Hypothalamus (tissue), 51 donors: ENCODE results near the gene EIF3D.

ENCODE experiments used
- DNase-seq, 51 donors: peaks; one replicate each; lab custom pipeline; 2025; lab: John Stamatoyannopoulos, UW

The EIF3D gene, protein sequence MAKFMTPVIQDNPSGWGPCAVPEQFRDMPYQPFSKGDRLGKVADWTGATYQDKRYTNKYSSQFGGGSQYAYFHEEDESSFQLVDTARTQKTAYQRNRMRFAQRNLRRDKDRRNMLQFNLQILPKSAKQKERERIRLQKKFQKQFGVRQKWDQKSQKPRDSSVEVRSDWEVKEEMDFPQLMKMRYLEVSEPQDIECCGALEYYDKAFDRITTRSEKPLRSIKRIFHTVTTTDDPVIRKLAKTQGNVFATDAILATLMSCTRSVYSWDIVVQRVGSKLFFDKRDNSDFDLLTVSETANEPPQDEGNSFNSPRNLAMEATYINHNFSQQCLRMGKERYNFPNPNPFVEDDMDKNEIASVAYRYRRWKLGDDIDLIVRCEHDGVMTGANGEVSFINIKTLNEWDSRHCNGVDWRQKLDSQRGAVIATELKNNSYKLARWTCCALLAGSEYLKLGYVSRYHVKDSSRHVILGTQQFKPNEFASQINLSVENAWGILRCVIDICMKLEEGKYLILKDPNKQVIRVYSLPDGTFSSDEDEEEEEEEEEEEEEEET

DNA sequence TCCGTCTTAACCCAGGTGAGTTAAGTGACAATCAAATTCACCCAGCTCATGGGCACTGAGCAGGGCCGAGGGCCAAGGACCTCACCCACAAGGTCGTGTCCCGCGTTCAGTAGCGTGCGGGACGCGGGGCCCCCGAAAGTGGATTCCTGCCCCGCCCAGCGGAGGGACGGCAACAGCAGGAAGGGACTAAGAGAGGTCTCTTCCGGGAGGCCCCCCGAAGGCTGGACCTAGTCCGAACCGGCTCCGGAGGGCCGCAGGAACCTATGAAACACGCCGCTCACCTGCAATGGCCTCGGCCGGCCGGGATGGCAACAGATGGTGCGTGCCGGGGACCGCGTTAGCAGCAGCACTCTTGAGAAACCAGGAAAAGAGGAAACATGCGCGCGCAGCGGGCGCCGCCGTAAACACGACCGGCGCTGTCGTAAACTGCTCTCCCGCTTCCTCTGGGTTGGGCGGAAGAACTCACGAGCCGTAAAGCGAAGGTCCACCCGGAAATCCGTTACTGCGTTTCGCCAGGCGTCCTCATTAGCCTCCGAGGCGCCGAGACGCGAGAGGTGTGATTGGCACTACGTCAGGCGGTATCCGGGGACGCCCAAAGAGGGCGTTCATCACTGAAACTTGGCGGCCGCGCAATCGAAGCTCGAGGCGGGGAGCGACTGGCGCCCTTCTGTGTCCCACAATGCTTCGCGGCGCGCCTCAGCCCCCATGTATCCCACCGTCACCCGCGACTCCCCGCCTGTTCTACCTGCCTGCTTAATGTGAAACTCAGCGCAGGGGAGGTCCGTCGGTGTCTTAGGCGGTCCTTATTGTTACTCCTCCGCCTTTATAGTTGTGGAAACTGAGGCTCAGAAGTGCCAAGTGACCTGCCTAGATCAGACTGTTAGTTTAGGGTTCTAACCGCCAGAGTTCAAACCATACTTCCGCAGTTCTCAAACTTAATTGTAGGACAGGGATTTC lies at the start of gene EIF3D:
EIF3D (minus strand) TSS at position 372 of the 957 bp plus-strand sequence. CDS start 3,045 bp downstream, outside the sequence.
- peak; percentile 84 to 99 (median 96) for DNase-seq

DNA sequence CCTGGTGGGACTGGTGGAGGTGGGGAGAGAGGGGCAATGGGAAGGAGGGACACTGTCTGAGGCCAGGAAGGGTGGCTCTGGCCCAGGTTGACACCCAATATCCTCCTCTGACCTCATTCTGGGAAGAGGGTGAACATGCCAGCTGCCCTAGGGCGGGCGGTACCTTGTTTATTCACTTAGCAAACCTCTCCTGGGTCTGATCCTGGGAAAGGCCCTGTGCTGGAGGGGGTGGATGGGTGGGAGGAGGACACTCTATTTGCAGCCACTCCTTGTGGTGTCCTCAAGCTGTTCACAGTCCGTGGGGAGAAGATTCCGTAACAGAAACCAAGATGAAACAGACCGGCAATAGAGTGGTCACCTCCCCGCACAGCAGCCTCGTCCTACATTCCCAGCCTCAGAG lies 49.7 kb upstream of the EIF3D start:
- DNase-seq = no peak

DNA sequence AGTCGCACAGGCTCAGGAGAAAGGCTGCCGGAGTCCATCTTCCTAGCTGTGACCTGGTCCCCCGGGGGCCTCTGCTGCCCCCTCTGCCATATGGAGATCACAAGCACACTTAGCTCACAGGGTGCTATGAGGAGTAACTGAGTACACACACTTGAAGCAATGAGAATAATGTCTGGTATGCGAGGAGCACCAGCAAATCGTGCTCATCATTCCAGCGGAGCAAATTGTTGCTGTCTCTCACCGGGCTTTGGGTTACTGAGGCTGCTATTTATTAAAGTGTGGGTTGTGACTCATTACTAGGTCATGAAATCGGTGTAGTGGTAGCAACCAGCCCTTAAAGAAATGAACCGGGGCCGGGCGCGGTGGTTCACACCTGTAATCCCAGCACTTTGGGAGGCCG lies 48.1 kb upstream of the EIF3D start:
- no peak for DNase-seq

DNA sequence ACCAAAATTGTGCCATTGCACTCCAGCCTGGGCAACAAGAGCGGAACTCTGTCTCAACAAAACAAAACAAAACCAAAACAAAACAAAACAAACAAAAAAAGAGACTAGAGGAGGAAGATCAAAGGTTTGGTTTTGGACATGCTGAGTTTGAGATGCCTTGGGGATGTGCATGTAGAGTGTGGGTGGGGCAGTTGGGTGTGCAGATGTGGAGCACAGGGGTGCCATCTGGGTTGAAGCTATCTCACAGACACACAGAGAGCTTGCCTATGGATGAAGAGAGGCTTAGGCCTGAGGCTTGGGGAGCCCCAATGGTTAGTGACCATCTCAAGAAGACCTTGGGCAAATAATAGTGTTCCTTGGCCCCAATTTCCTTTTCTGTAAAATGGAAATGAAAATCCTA lies 45.8 kb upstream of the EIF3D start:
- no peak for DNase-seq

DNA sequence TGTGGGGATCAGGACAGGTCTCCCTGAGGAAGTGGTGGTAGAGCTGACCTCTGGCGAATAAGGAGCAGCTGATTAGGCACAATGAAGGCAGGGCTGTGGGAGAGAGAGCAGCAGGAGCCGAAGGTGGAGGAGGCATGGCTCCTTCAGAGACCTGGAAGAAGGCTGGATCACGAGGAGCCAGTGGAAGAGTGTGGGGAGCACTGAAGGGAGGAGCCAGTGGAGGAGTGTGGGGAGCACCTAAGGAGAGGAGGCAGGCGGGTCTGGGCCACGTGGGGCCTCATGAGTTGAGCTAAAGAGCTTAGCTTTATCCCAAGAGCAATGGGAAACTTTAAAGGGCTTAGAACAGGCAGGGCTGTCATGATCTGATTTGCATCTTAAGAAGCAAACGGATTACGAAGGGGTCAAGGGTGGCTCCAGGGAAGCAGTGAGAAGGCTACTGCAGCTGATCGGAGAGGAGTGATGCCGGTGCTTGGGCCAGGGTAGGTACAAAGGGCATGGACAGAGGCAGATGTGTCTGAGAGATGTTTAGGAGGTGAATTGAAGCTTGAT lies 44.9 kb upstream of the EIF3D start:
- no peak for DNase-seq

DNA sequence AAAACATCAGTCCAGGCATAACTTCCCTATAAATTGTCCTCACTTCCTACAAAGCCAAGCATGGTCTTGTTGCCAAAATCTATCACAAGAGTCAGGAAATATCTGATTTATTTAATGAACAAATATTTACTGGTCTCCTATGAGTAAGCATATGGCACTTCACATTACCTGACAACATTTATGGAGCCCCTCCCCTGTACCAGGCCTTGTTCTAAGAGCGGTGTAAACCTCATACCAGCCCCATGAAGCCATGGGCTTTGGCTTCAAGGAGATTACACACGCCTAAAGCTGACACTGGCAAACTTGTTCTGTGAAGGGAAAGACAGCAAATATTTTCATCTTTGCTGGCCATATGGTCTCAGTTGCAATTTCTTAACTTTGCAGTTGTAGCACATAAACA lies 43.0 kb upstream of the EIF3D start:
- no peak for DNase-seq

DNA sequence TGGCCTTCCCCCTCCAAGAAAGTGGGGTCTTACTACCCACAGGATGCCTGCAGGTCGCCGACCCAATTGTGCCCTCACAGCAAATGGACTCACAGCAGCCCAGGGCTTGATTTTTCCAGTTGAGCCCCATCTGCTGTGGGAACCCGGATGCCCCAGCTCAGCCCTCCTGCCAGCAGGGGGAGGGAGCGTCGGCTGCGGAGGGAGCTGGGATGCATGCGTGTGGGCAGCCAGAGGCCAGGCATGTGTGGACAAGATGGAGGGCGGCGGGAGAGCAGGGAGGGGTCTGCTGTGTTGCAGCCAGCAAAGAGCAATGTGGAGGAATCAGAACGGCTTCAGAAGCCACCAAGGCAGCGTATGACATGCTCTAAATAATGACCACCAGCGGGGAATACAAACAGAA lies 41.0 kb upstream of the EIF3D start:
- peak in 2 of 51 donors; percentile 7 to 11 for DNase-seq

DNA sequence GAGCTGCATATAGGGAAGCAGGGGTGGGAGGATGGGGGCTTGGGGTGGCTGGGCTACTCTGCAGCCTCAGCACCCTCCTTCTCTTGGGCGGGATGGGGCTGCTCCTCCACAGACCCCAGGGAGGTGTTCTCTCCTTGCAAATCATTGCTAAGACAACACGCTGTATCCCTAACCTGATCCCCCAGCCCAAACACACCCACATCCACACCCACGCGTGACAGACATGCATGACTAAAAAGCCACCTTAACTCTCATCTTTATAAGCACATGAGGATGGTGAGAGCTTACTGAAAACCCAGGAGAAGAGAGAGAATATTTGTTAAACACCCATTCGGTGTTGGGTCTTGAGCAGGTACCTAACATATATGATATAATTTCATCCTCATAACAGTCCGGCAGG lies 39.9 kb upstream of the EIF3D start:
- DNase-seq = peak in 1 of 51 donors; percentile 9

DNA sequence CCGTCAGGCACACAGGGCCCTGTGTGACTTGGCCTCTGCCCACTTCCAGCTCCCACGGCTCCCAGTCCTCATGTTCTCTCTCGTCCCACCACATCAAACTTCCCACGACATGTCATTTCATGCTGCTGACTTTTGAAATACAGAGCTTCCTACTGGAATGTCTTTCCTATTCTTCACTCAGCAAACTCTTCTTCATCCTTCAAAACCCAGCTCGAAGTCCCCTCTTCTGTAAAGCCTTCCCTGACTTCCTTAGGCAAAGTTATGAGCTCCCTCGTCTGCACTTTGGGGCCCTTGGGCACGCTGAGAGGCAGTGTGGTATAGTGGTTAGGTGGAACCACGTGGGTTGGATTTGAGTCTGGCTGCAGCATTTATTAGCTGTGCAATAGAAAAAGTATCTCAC lies 37.8 kb upstream of the EIF3D start:
- DNase-seq = no peak

DNA sequence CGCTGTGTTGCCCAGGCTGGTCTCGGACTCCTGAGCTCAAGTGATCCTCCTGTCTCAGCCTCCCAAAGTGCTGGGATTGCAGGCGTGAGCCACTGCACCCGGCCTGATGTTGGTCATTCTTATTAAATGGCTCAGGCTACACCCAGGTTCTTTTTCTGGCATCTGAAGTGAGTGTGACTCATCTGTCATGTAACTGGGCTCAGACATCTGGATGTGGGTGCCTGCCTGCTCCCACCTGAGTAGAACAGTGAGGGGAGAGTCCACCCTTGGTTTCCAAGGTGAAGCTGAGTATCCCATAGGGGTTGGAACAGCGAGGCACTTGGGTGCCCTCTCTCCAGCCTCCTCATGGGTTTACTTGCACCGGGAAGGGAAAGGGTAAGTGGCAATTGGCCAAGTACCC lies 36.7 kb upstream of the EIF3D start:
- no peak for DNase-seq

DNA sequence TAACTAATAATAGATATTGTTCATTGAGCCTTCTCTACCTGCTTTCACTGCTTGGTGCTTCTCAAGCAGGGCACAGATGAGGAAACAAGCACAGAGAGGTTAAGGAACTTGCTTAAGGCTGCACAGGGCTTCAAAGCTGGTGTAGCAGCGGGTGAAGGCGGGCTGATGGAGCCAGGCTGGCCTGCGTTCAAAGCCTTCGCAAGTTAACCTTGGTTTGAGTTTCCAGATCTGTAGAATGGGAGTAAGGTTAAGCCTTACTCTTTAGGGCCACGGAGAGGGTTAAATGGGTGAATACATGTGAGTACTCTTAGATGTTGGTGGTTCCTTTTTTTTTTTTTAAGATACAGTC lies 36.2 kb upstream of the EIF3D start:
- no peak for DNase-seq

DNA sequence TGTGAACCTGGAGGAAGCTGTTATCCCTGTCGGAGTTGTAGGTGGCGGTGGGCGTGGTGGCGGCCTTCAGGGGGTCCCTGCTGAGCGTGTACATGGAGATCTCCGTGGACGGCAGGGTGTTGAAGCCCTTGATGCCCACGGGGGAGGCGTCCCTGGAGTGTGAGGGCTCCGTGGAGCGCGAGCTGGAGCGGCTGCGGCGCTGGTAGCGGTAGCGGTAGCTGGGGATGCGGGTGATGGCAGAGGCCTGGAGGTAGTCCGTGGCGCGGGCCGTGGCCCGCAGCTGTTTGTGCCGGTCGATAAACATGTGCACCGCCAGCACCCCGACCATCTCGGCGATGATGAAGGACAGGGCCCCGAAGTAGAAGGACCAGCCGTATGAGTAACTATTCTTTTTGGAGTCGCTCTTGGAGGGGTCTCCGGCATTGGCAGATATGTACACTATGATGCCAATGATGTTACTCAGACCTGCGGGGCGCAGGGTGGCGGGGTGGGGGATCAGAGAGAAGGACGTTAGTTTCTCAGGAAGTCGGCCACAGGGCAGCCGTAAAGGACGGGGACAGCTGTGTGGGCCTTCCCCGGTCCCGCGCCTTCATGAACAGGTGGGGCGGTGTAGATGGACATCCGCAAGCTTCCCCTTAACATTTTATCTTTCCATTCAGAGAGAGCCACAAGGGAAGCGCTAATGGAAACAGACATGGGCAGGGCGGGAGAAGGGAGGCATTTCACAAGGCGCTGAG lies 35.6 kb upstream of the EIF3D start:
- DNase-seq = no peak

DNA sequence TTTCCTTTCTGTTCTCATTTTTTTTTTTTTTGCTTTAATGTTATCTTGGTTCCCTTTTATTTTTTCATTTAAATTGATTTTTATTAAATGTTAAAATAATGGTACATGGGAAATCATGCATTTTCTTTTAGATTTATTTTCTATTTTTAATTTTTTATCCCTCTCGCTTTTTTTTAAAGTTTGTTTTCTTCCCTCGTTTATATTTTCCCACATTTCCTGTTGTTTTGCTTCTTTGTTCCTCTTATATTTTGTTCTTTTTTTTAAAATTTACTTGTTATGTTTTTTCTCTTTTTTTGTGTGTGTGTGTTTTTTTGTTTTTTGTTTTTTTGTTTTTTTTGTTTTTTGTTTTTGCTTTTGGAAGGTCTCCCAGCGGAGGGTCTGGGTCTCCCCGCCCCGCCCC lies 34.9 kb upstream of the EIF3D start:
- DNase-seq = no peak

DNA sequence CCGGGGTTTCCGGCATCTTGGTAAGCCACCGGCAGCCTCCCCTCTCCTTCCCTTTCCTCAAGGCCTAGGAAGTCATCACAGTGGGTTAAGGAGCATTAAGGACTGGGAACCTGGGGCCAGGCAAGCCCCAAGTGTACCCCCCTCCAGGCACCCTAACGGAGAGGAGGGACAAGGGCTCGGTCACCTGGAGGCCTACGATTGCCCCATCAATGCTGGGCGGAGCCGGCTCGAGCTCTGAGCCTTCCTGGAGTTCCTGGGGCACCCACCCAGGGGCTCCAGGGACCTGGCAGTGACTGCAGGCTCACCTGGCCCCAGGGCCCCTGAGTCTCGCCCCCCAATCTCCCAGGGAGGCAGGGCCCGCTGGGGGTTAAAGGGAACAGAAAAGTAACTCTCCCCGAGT lies 34.5 kb upstream of the EIF3D start:
- DNase-seq = no peak

DNA sequence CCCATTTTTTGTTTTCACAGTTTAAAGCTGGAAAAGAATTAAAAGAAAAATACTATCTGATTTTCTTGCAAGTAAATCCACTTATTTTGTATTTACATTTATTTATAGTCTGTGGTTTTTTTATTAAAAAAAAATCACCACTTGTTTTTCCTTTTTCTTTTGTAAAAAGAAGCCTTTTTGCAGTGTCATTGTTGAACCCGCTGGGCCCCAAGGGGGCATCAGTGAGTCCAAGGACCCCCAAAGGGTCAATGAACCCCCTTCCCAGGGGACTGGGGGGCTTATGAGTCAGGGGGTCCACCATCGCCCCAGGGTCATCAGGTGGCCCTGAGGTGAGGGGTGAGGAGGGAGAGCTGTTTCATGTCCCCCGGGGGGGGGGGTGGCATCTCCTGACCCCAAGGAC lies 34.0 kb upstream of the EIF3D start:
- no peak for DNase-seq

DNA sequence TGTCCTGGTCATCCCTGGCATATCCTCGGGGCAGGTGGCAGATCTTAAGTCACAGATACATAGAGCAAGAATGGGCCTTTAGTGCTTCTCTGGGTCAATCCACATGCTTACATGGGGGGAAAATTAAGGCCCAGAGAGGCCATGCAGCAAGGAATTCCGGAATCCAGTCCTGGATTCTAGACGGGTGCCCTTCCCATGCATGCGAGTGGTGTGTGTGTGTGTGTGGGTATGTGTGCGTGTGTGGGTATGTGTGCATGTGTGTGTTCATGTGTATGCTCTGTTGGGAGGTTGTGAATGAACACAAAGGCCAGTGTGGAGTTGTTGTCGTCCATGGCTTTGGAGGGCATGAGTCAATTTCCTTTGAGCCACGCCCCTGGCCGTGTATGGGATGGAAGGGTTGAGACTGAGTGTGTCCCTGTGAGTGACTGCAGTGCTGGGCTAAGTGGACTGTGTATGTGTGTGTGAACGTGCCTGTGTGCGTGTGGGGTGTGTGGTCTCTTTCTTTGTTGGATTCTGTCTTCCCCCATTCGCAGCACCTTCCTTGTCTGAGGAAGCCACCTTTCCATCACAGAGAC lies 33.4 kb upstream of the EIF3D start:
- DNase-seq = no peak

DNA sequence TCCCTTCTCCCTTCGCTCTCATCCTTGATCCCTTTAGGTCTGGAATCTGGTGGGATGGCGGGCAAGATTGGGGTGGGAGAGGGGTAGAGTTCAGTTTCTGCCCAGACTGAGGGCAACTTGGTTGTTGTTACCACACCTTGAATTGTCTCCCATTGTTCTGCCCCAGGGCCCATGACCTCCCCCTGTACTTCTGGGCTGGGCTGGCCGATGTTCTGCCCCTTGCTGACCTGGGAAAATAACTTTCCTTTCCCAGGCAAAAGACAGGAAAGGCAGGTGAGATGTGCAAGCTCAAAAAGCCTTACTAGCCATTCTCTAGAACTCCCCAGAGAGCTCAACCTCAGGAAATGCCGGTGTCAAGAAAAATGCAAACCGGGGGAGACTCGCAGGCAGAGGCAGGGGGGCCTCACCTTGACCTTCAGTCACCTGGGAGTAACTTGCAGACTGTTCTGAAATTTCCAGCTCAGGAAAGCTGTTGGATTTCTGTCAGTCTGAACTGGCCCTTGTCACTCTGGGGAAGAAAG lies 32.4 kb upstream of the EIF3D start:
- DNase-seq = no peak

DNA sequence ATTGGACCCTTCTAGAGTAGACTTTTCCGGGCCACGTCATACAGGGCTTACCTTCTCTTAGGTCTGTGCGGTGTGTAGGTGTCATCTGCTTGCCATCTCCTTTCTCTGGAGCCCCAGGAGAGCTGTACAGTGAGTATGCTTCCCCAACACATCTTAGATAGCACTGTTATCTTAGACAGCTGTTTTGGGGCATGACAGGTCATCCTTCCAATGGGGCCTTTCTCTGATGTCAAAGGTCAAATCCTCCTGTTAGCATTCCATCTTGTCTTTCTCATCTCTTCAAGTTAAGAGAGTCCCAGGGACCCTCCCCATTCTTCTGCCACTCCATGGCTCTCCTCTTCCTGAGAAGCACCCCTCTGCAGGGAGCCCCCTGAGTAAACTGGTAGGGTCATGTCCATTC lies 31.0 kb upstream of the EIF3D start:
- no peak for DNase-seq

DNA sequence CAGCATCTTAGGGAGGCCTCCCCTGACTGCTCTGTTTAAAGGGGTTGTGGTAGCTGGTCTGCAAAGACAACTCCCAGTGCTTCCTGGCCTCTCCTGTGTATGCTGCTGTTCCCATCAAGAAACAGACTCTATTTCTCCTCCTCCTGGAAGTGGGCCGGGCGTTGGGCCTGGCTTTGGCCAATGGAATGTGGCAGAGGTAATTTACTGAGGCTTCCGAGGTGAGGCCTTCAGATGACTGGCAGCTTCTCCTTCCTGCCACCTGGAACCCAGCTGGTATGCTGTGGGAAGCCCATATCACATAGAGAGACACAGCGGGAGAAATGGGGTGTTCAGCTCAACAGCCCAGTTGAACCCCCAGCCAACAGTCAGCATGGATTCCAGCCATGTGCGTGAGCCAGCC lies 25.1 kb upstream of the EIF3D start:
- DNase-seq = no peak

DNA sequence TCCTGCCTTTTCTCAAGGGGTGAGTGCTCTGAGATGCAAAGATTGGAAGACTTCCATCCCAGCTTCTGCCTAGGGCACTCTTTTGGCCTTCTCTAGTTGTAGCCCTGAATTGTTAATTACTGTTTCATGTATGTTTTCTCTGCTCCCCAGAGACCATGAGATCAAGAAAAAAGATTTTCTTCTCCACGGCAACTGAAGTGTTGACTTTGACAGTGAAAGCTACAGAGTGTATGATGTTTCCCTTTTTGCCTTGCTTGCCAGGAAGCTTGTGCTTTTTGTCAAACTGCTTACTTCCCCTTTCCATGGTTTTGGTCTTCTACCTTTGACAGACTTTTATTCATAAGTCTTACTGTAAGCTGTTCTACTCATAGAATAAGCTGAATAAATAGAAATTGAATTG lies 23.3 kb upstream of the EIF3D start:
- no peak for DNase-seq
